G401.6 (cell line): Measurements from ENCODE around the gene KRT31.
"Not testable (repeated sequence)": the region's sequence is repeated elsewhere in the genome, so short reads cannot be mapped to it uniquely, and the experiment has no call there.

Experiments used
- FAIRE-seq: peaks from 2 replicates; lab custom pipeline; 2012; peaks lifted over from hg19 to GRCh38; lab: Jason Lieb, UNC

The KRT31 gene

DNA sequence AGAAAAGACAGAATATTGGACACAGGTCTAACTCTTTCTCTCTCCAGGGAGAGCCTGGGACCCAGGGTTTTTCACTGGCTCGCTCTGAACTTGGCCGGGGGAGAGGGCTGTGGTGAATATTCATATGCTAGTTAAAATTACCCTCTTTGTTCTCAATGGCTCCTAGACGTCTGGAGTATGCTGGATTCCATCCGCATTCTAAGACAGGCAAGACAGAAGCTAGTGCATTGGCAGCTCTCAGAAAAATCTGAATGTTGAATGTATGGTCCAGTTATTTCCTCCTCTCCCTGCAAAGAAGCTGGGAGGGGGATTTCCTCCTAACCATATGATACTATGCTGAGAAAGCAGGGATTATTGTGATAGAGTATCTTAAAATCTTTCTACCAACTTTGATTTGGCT, 9.7 kb downstream of the KRT31 start:
- FAIRE-seq: no peak

DNA sequence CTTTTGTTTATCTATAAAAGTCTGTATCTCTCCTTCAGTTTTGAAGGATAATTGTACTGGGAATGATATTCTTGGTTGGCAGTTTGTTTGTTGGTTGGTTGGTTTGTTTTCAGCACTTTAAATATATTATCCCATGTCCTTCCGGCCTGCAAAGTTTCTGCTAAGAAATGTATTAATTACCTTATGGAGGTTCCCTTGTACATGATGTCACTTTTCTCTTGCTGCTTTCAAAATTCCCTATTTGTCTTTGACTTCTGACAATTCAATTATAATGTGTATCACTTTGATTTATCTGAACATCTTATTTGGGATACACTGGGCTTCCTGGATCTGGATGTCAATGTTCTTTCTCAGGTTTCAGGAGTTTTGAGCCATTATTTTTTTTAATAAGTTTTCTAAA, 11.2 kb downstream of the KRT31 start:
- no peak for FAIRE-seq

DNA sequence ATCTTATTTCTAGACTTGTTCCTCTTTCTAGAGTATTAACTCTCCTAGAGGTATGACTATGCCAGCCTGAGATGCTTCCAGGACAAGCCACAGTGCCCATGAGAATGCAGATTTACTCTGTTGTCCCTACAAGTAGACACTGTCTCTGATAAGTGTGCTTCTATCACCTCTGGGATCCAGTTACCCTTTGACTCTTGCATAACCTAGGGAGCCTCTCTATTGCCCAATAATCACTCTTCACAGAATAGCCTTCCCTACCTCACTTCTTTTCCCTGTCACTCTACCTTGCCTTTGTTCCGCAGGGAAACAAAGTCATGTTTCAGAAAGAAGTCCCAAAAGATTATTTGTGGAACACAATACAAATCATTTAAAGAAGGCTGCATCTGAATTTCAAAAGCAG, 13.7 kb downstream of the KRT31 start:
- no peak for FAIRE-seq

DNA sequence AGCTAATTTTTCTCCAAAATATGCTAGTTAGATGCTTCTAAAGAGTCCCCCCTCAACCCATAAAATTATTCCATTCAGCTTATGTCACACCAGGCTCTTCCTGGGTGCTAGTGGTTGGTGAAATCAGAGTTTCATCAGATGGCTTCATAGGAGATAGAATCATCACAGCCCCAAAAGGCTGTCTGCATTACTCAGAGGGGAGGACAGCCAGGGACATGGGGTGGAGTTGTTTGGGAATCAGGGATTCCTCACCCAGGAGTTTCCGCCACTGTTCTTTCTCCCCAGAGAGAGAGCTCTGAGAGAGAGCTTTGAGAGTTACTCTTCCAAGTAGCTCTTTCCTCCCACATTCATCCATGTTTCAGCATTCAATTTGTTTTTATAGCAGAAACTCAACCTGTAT, 15.0 kb downstream of the KRT31 start:
- FAIRE-seq: no peak

DNA sequence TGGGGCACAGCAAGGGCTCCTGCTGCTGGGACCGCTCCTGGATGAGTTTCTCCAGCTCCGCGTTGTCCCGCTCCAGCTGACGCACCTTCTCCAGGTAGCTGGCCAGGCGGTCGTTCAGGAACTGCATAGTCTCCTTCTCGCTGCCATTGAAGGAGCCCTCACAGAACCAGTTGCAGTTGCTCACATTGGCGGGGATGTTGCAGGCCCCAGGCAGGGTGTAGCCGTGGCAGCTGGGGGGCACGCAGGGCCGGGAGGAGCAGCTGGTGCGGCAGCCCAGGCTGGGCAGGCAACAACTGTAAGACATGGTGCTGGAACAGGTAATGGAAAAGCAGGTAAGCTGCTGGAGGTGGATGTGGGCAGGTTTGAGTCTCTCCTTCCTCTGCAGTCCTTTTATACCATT, 15.5 kb downstream of the KRT31 start, which contains the start of gene KRT34:
TSS of gene KRT34 (minus strand) at position 364 of the 400 bp plus-strand sequence. CDS start at position 304, 60 bp downstream.
- not testable (repeated sequence) for FAIRE-seq

DNA sequence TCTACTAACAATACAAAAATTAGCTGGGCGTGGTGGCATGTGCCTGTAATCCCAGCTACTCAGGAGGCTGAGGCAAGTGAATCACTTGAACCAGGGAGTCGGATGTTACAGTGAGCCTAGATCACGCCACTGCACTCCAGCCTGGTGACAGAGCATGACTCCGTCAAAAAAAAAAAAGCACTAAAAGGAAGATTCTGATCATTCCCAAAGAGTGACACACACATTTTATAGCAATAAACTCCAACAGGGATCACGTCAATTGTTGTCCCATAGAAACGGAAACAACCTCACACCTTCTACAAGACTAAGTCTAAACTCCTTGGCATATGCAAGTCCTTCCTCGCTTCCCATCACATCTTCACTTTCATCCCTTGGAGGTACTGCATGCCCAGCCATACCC, 17.3 kb downstream of the KRT31 start:
- not testable (repeated sequence) for FAIRE-seq

DNA sequence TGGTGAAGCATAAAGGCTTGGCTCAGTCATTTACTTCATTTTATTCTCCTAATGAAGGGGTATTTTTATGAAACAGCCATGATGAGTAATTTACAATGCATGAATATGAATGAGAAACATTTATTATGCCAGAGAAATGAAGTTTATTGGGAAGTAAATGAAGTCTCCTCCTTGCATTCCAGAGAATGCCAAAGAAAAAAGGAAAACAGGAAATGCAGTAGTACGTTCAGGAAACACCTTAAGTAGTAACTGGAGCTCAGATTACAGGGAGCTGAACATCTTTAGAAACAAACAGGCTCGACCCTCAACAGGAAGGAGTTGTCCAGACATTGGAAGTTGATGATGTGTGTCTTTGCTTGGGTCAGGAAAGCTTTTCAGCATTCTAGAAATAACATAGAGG, 19.9 kb downstream of the KRT31 start:
- no peak for FAIRE-seq

DNA sequence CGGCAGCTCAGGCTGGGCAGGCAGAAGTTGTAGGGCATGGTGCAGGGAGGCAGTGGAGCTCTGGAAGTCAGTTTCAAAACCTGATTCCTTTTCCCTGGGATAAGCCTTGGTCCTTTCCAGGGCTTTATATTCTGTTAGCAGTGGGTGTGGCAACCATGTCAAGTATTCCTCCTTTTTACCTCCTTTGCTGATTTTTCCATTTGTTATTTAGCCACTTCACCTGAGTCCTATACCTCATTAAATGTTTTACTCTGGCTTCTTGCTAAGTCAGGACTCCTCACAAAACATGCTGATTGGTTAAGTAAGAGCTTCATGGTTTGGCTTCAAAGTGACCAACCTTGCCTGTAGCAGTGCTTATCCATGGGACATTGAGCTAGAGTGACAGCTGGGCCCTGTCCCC, 27.7 kb downstream of the KRT31 start, which contains the start of gene KRT33B:
TSS of gene KRT33B (minus strand) at position 101 of the 400 bp plus-strand sequence. CDS start at position 38, 63 bp downstream.
- FAIRE-seq: no peak

DNA sequence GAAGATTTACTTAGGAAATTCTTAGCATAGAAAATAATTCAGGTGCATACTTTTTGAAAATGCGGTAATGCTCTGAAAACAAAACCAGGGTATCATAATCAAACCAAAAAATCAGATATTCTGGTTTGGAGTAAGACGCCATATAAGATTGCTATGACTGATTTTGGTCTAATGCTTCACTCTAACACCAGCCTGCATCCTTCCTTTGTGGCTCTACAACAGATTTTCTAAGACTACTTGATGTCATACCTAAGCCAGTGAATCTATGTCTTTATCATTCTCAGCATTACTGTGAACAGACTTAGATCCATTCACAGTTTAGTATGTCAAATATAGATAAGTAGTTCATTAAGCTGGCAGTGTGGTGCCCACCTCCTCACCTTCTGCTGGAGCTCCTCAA, 28.4 kb downstream of the KRT31 start:
- no peak for FAIRE-seq

DNA sequence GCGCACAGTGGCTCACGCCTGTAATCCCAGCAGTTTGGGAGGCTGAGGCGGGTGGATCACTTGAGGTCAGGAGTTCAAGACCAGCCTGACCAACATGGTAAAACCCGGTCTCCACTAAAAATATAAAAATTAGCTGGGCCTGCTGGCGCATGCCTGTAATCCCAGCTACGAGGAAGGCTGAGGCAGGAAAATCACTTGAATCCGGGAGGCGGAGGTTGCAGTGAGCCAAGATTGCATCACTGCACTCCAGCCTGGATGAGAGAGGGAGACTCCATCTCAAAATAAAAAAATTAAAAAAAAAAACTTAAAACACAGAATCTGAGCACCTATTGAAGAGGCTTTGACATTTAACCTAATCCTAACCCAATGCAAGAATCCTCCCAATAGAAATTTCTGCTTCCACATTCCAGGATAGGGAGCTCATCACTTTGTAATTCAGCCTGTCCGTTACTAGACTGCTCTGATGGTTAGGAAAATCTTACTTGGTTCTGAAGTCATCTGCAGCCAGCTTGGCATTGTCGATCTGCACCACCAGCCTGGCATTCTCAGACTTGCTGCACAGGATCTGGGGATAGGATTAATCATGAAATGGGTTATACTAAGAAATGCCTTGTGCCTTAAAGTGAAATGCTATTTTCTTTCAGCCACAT, 29.9 kb downstream of the KRT31 start:
- FAIRE-seq: no peak

DNA sequence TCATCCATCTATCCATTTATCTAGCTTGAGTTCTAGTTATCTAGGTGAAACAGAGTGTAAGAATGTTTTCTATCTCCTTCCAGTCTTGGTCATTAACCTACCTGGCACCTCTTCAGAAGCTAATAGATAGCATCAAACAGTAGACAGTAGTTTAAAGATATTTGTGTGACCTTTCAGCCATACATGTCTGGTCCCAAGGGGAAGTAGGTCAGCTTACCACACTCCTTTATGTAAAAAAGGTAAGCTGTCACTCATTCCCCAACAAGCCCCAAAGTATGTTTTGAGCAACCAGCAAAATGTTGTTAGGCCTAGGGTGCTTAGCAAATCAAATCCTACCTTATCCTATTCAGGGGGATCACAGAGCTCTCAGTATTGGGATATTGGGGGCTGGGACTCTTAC, 31.3 kb downstream of the KRT31 start:
- no peak for FAIRE-seq

DNA sequence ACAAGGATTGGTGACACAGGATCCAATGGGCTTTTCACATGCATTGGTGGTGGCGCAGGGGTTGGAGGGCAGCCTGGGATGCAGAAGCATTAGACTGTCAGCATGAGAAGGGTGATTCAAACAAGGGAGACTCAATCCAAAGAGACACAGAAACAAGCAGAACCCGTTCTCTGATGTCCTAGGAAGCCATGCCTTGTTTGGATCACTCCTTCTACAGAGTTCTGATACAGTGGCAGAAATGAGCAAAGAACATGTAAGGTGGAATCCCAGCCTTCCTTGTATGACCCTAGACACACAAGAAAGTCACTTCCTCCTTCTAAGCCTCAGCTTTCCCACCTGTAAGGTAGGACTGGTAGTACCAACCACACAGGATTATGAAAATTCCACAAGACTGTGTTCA, 33.5 kb downstream of the KRT31 start:
- no peak for FAIRE-seq

DNA sequence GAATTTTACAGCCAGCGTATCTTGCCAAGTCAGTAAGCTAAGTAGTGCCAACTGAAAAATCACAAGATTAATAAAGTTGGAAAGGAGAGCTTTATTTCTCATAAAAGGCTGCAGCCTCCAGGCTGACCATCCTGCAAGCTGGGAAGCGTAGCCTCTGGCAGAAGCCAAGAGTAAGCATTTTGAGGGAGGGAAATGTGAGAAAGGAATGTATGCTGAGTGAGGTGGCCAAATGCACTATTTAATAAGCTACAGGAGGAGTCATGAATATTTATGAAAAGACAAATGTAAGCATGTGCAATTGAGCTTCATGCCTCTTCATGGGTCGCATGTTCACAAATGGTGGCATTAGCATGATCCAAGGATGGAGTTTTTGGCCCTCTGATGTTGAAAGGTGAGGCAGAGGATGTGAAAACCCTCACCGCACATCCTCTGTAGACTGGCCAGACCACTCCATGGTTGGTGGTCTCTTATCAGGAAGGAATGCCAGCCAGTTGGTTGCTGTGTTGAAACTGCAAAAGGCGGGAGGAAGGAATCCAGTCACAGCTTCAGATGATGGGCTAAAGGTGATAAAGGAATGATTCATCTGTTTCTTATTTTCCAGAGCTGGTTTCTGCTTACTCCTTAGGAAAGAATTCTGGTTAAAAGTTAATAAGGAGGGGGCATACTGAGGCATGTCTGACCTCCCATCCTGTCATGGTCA, 37.0 kb downstream of the KRT31 start:
- FAIRE-seq: no peak

DNA sequence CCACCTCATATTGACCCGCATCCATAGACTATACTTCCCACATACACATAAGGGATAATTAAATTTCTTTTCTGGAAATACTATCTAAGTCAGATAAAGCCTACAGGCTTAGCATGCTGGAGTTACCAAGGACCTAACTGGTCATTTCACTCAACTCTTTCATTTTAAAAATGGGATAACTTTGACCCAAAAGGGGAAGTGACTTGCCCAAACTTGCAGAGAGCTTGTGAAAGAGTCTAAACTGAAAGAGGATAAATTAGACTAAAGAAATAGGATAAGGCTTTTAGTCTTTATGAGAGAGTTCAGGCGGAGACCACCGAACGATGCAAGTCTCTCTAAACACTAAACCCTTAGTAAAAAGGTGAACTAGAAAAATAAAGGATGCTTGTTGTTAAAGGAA, 42.9 kb downstream of the KRT31 start:
- FAIRE-seq: no peak

DNA sequence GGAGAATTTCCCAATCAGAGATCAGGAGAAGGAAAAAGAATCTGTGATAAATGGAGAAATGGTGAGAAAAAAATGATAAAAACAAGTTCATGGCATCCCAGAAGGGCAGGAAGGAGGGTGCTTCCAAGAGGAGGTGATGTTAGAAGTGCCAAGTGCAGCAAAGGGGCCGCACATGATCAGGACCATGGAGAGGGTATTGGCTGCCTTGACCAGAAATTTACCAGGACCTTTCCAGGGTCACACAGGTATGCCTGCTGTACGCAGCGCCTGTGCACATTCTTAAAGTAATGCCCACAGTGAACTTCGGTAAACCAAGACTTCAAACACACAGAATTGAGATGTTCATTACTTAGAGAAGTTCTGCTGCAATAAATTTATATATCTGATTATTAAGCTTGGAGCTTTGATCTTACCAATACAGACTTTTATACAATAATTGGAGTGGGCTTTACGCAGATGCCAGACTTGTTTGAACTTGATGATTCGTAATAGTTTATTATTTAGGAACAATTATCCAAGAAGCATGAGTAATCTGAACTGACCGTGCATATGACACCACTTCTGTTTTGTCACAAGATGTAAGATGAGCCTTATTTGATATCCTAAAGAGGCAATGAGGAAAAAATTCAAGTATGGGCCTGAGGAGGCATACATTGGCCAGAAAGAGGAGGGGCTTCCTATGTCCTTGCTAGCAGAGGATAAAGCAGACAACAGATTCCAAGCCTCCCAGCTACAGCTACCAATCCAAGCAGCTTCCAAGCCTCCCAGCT, 44.6 kb downstream of the KRT31 start:
- no peak for FAIRE-seq

DNA sequence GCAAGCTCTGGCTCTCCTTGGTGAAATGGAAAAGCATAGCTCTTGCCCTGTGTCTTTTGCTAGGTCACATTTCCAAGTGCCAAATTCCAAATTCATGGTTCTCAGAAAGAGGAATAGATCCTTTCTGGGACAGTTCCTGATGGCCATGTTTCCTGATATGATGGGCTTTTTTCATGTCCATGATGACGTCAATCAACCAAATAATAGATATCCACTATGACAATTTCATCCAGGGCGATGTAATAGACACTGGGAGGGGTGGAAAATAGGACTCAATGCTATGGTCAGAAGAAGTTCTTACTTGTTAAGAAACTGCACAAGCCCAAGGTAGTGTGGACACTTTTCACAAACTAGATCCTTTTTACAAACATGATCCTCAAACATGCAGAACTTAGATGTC, 46.2 kb downstream of the KRT31 start:
- FAIRE-seq: no peak

DNA sequence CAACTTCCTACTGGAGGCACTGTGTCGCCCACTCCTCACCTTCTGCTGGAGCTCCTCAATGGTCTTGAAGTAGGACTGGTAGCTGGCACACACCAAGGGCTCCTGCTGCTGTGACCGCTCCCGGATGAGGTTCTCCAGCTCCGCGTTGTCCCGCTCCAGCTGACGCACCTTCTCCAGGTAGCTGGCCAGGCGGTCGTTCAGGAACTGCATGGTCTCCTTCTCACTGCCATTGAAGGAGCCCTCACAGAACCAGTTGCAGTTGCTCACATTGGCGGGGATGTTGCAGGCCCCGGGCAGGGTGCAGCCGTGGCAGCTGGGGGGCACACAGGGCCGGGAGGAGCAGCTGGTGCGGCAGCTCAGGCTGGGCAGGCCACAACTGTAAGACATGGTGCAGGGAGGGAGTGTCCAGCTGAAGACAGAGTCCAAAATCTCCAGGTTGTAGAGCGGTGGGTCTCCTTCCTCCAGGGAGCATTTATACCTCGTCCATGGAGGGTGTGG, 47.0 kb downstream of the KRT31 start, which contains the start of gene KRT33A:
TSS of gene KRT33A (minus strand) at position 448 of the 498 bp plus-strand sequence. CDS start at position 387, 61 bp downstream.
- not testable (repeated sequence) for FAIRE-seq

DNA sequence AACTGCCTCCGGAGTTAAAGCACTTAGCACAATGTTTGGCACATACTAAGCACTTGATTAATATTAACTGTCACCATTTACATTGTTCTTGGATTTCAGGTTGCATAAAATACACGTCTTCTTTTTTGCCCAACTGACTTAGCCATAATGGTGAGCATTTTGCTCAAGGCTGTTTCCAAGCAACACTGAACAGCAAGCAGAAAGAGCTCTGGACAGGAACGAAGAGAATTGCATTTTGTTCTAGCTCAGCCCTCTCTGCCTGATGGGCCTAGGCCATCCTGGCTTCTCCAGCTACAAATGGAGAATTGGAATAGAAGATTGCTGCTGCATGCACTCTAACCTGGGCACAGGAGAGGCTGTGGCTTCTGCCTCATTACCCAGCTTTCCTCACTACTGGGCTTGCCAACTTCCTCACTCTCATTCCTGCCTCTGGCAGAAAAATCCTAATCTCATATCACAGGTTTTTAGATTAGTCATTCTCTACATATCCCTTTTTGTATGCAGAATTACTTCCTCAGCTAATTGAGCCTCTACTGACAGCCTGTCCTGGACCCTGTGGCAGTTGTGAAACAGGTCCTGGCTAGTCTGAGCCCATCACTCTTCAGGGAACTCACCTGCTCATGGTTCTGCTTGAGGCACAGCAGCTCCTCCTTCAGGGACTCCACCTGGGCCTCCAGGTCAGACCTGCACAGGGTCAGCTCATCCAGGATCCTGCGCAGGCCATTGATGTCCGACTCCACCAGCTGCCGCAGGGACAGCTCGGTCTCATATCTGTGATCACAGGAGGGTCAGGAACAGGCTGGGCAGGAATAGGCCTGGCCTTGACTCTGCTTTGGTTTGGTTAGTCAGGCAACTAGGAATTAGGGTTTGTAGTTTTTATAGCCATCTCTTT, 49.3 kb downstream of the KRT31 start:
- FAIRE-seq: no peak

DNA sequence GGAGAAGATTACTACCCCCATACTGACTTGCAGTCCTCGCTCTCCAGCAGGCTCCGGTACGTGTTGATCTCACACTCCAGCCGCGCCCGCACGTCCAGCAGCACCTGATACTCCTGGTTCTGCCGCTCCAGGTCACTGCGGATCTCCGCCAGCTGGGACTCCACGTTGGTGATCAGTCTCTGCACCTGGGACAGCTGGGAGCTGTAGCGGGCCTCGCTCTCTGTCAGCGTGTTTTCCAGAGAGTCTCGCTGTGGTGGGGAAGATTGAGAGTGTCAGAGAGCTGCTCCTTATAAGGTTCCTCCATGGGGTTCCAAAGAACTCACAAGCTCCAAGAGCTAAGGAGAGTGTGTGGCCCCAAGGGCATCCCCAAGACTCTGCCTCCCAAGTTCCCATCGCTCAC, 51.0 kb downstream of the KRT31 start:
- FAIRE-seq: not testable (repeated sequence)

DNA sequence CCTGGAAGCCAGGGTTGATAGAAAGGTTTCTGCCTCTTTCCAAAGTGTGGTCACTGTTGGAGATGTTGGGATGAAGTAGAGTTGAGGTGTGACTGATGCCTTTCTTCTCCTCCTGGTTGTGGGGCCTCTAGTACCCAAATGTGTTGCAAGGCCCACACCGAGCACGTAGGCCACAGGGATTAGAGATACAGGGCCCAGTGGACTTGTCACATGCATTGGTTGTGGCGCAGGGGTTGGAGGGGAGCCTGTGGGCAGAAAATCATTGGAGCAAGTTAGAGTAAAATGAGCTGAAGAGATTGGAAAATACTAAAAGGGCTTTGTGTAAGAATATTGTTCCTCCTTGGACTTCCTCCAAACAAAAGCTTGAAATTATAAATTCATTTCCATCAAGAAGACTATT, 51.4 kb downstream of the KRT31 start:
- no peak for FAIRE-seq
